Peyer's patch (tissue), 4 donors: ENCODE results near the gene NKAPD1. TPM values are rescaled to one million over a fixed set of nuclear protein-coding genes. Genes with fewer than 3 reads are reported as not detected.

Source experiments
- DNase-seq, 3 donors: peaks; one replicate each; pipeline ENCODE4 v3.0.0-alpha.2; 2017 to 2019
- H3K27ac ChIP-seq, 4 donors: fragments of 200-600 bp; sonication (generic); one replicate each; pipeline ENCODE4 v1.5.1; 2016 to 2019
- H3K27me3 ChIP-seq, 2 donors: fragments of 200-600 bp; sonication (generic); one replicate each; pipeline ENCODE4 v1.5.1; 2019
- H3K36me3 ChIP-seq, 3 donors: fragments of 200-600 bp; sonication (generic); one replicate each; pipeline ENCODE4 v1.5.1; 2016 to 2019
- H3K4me1 ChIP-seq, 4 donors: fragments of 200-600 bp; sonication (generic); one replicate each; pipeline ENCODE4 v1.5.1; 2016 to 2019
- H3K4me3 ChIP-seq, 4 donors: fragments of 200-600 bp; sonication (generic); 1 replicate in 3 of 4; 2 replicates in 1 of 4; pipeline ENCODE4 v1.5.1; 2016 to 2019; ENCODE audit warnings: mild to moderate bottlenecking in 1 of 4
- H3K9me3 ChIP-seq, 4 donors: fragments of 200-600 bp; sonication (generic); one replicate each; pipeline ENCODE4 v1.5.1; 2016 to 2019; ENCODE audit warnings: mild to moderate bottlenecking in 1 of 4
- POLR2A ChIP-seq, 2 donors: fragments of 450-650 bp; IDR thresholded peaks; one replicate each; pipeline ENCODE4 v1.5.1; 2017; ENCODE audit warnings: antibody characterized with exemption in 2 of 2, mild to moderate bottlenecking in 2 of 2, moderate library complexity in 2 of 2
- total RNA-seq, 4 donors: library from RNA; depleted of rRNA; stranded (reverse); fragments of >200 nt; gene quantifications; one replicate each; pipeline ENCODE4 v1.1.0, GENCODE V29; 2016
- TF ChIP-seq, protein P1 (sequence below), 6 experiments: fragments of 450-650 bp in 4 of 6; fragments of 200-600 bp in 2 of 6; sonication (generic) in 1 of 6; IDR thresholded peaks; one replicate each; pipeline ENCODE4 v1.5.1; 2017 to 2019; ENCODE audit warnings: antibody characterized with exemption in 6 of 6, mild to moderate bottlenecking in 3 of 6, moderate library complexity in 1 of 6

NKAPD1 gene
- total RNA-seq, 4 donors from 2014 or later = 10.1 to 28.1 (median 11.8) TPM

DNA sequence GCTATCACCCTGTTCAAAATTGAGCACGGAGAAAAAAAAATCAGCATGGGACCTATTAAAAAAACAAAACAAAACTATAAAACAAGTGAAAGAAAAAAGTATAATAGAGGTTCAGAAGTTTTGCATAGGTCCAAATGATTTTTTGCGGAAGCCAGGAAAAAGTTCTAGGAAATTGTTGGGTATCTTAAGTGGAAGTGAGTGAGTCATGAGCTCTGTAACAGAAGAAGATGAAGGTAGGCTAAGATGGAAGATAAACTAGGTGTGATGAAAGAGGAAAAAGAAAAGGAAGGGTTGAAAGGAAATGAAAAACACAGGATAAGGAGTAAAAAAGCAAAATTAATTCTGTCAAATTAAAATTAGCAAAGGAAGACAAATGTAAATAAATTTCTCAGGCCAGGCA lies 40.4 kb downstream of the NKAPD1 start:
- H3K27ac ChIP-seq = no peak overlapping the region
- TF ChIP-seq POLR2A (IDR thresholded peaks at IDR 0.05) = no peak
- TF ChIP-seq, protein P1, sequence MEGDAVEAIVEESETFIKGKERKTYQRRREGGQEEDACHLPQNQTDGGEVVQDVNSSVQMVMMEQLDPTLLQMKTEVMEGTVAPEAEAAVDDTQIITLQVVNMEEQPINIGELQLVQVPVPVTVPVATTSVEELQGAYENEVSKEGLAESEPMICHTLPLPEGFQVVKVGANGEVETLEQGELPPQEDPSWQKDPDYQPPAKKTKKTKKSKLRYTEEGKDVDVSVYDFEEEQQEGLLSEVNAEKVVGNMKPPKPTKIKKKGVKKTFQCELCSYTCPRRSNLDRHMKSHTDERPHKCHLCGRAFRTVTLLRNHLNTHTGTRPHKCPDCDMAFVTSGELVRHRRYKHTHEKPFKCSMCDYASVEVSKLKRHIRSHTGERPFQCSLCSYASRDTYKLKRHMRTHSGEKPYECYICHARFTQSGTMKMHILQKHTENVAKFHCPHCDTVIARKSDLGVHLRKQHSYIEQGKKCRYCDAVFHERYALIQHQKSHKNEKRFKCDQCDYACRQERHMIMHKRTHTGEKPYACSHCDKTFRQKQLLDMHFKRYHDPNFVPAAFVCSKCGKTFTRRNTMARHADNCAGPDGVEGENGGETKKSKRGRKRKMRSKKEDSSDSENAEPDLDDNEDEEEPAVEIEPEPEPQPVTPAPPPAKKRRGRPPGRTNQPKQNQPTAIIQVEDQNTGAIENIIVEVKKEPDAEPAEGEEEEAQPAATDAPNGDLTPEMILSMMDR (IDR thresholded peaks at IDR 0.05) = no peak
- no peaks in the 10 kb centered on the region for H3K9me3 ChIP-seq
- no peak overlapping the region for H3K4me3 ChIP-seq
- no peak for DNase-seq
- no peaks in the 10 kb centered on the region for H3K4me1 ChIP-seq
- H3K36me3 ChIP-seq = no peaks in the 10 kb centered on the region
- no peaks in the 10 kb centered on the region for H3K27me3 ChIP-seq

- DNase-seq = no peak
- no peaks in the 10 kb centered on the region for H3K27me3 ChIP-seq
- no peaks in the 10 kb centered on the region for H3K9me3 ChIP-seq
- no peak overlapping the region for H3K4me3 ChIP-seq
- H3K27ac ChIP-seq = no peak overlapping the region
- no peak for TF ChIP-seq POLR2A (IDR thresholded peaks at IDR 0.05)
- TF ChIP-seq, protein P1 (IDR thresholded peaks at IDR 0.05) = no peak
- H3K36me3 ChIP-seq = no peaks in the 10 kb centered on the region
- H3K4me1 ChIP-seq = no peaks in the 10 kb centered on the region
These were observed 41.3 kb downstream of the NKAPD1 start for GRCh38 chr11:112115386-112115785.

DNA sequence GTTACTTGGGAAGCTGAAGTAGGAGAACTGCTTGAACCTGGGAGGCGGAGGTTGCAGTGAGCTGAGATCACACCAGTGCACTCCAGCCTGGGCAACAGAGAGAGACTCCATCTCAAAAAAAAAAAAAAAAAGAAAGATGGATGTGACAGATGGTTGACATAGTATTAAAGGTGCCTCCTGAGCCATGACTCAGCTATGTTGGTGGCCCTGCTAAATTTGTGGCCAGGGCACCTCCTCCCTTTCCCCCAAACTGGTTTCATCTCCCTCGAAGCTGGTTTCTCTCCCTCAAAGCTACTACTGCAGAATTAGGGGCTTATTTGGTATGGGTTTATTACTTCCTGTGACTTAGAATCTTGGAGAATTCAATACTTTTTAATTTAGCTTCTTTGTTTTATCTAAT lies 44.1 kb downstream of the NKAPD1 start:
- H3K27me3 ChIP-seq = no peaks in the 10 kb centered on the region
- no peak for TF ChIP-seq POLR2A (IDR thresholded peaks at IDR 0.05)
- TF ChIP-seq, protein P1 (IDR thresholded peaks at IDR 0.05) = no peak
- H3K4me1 ChIP-seq = no peaks in the 10 kb centered on the region
- H3K36me3 ChIP-seq = no peaks in the 10 kb centered on the region
- no peak overlapping the region for H3K27ac ChIP-seq
- DNase-seq = no peak
- no peaks in the 10 kb centered on the region for H3K9me3 ChIP-seq
- H3K4me3 ChIP-seq = no peak overlapping the region

GRCh38 chr11:112121981-112122615 lies 48.0 kb downstream of the NKAPD1 start:
- no peak for DNase-seq
- TF ChIP-seq, protein P1 (IDR thresholded peaks at IDR 0.05) = no peak
- TF ChIP-seq POLR2A (IDR thresholded peaks at IDR 0.05) = no peak
- Histone ChIP-seq H3K4me3 (no peak overlapping the region), H3K27me3 (no peaks in the 10 kb centered on the region), H3K9me3 (no peaks in the 10 kb centered on the region), H3K27ac (no peak overlapping the region), H3K4me1 (no peaks in the 10 kb centered on the region), H3K36me3 (no peaks in the 10 kb centered on the region)

DNA sequence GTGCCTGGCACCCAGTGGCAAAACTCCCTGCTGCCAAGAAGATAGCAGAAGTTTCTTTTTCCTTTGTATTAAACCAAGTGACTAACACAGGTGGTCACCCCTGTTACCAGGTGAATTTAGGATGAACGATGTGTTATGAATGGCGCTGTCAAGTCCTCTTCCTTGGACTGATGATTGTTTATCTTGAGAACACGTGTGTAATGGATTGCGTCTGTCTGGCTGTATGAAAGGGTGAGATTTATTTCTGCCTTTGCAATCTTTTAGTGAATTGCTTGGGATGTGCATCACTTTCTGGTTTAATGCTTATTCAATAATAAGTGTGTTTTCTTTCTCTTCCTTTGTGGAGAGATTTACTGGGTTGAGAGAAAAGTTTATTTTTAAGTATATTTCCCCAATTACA lies 49.0 kb downstream of the NKAPD1 start:
- H3K4me1 ChIP-seq = no peaks in the 10 kb centered on the region
- H3K27me3 ChIP-seq = no peaks in the 10 kb centered on the region
- H3K9me3 ChIP-seq = no peaks in the 10 kb centered on the region
- no peak overlapping the region for H3K4me3 ChIP-seq
- no peak overlapping the region for H3K27ac ChIP-seq
- TF ChIP-seq, protein P1 (IDR thresholded peaks at IDR 0.05) = no peak
- no peak for TF ChIP-seq POLR2A (IDR thresholded peaks at IDR 0.05)
- H3K36me3 ChIP-seq = no peaks in the 10 kb centered on the region
- no peak for DNase-seq

DNA sequence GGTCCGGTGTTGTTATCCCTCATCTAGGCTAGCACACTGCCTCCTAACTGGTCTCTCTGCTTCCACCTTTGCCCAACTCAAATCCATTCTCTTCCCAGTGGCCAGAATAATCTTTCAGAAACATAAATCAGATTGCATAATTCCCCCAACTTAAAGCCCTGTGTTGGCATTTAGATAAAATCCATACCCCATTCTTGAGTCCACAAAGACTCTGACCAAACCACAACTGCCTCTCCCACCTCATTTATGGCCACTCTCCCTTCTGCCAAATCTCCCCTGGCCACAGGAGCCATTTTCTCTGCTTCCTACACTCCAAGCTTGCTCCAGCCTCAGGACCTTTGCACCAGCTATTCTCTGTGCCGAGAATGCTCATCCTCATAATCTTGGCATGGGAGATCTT lies 53.0 kb downstream of the NKAPD1 start:
- Histone ChIP-seq H3K36me3 (no peaks in the 10 kb centered on the region), H3K9me3 (no peaks in the 10 kb centered on the region), H3K27ac (no peak overlapping the region), H3K4me3 (no peak overlapping the region), H3K27me3 (no peaks in the 10 kb centered on the region), H3K4me1 (peaks cover 0 to 24% (median 1%) of the 10 kb centered on the region in 4 donors)
- TF ChIP-seq POLR2A (IDR thresholded peaks at IDR 0.05) = no peak
- TF ChIP-seq, protein P1 (IDR thresholded peaks at IDR 0.05) = no peak
- DNase-seq = no peak
